ENCODE data around the gene PALLD.

Gene PALLD

GRCh38 chr4:168667376-168667775 is 170.5 kb downstream of the PALLD start:
- DNase-seq (ENCODE audit: low read depth): peak; percentile 19
- no peak overlapping the region for H3K4me3 ChIP-seq (ENCODE audit: low read length)
- no peaks in the 10 kb centered on the region for H3K36me3 ChIP-seq (ENCODE audit: control insufficient read depth, insufficient read depth, low read length, severe bottlenecking)
- H3K4me1 ChIP-seq (ENCODE audit: control insufficient read depth, insufficient read depth, low read length): peaks cover 4% of the 10 kb centered on the region
- no peaks in the 10 kb centered on the region for H3K9me3 ChIP-seq (ENCODE audit: control insufficient read depth, low read length)
- no peaks in the 10 kb centered on the region for H3K27me3 ChIP-seq (replicated peaks; ENCODE audit: control insufficient read depth, insufficient read depth, low read length)
- H3K9ac ChIP-seq (ENCODE audit: low read length): no peak overlapping the region

- Histone ChIP-seq H3K4me3 (ENCODE audit: low read length) (no peak overlapping the region), H3K27me3 (replicated peaks; ENCODE audit: control insufficient read depth, insufficient read depth, low read length) (no peaks in the 10 kb centered on the region), H3K36me3 (ENCODE audit: control insufficient read depth, insufficient read depth, low read length, severe bottlenecking) (peaks cover 2% of the 10 kb centered on the region), H3K4me1 (ENCODE audit: control insufficient read depth, insufficient read depth, low read length) (peaks cover 4% of the 10 kb centered on the region), H3K9me3 (ENCODE audit: control insufficient read depth, low read length) (no peaks in the 10 kb centered on the region), H3K9ac (ENCODE audit: low read length) (no peak overlapping the region)
- DNase-seq (ENCODE audit: low read depth): no peak
Observed at GRCh38 chr4:168667921-168668320, 171.1 kb downstream of the PALLD start.

- Histone ChIP-seq H3K4me3 (ENCODE audit: low read length) (no peak overlapping the region), H3K4me1 (ENCODE audit: control insufficient read depth, insufficient read depth, low read length) (peaks cover 19% of the 10 kb centered on the region), H3K9ac (ENCODE audit: low read length) (peak overlapping the region; percentile 69), H3K27me3 (replicated peaks; ENCODE audit: control insufficient read depth, insufficient read depth, low read length) (no peaks in the 10 kb centered on the region), H3K9me3 (ENCODE audit: control insufficient read depth, low read length) (no peaks in the 10 kb centered on the region), H3K36me3 (ENCODE audit: control insufficient read depth, insufficient read depth, low read length, severe bottlenecking) (peaks cover 11% of the 10 kb centered on the region)
- no peak for DNase-seq (ENCODE audit: low read depth)
Observed at GRCh38 chr4:168673476-168673875, 176.6 kb downstream of the PALLD start.

GRCh38 chr4:168674077-168674747 is 177.4 kb downstream of the PALLD start:
- H3K27me3 ChIP-seq (replicated peaks; ENCODE audit: control insufficient read depth, insufficient read depth, low read length): no peaks in the 10 kb centered on the region
- peak overlapping the region; percentile 69 for H3K9ac ChIP-seq (ENCODE audit: low read length)
- H3K4me1 ChIP-seq (ENCODE audit: control insufficient read depth, insufficient read depth, low read length): peaks cover 19% of the 10 kb centered on the region
- H3K4me3 ChIP-seq (ENCODE audit: low read length): no peak overlapping the region
- H3K36me3 ChIP-seq (ENCODE audit: control insufficient read depth, insufficient read depth, low read length, severe bottlenecking): peaks cover 11% of the 10 kb centered on the region
- DNase-seq (ENCODE audit: low read depth): peak; percentile 48
- H3K9me3 ChIP-seq (ENCODE audit: control insufficient read depth, low read length): no peaks in the 10 kb centered on the region

GRCh38 chr4:168674866-168675265 is 178.0 kb downstream of the PALLD start:
- H3K4me1 ChIP-seq (ENCODE audit: control insufficient read depth, insufficient read depth, low read length): peaks cover 19% of the 10 kb centered on the region
- no peaks in the 10 kb centered on the region for H3K27me3 ChIP-seq (replicated peaks; ENCODE audit: control insufficient read depth, insufficient read depth, low read length)
- H3K36me3 ChIP-seq (ENCODE audit: control insufficient read depth, insufficient read depth, low read length, severe bottlenecking): peaks cover 11% of the 10 kb centered on the region
- no peak overlapping the region for H3K4me3 ChIP-seq (ENCODE audit: low read length)
- peak; percentile 39 for DNase-seq (ENCODE audit: low read depth)
- peak overlapping the region; percentile 20 for H3K9ac ChIP-seq (ENCODE audit: low read length)
- no peaks in the 10 kb centered on the region for H3K9me3 ChIP-seq (ENCODE audit: control insufficient read depth, low read length)

- H3K27me3 ChIP-seq (replicated peaks; ENCODE audit: control insufficient read depth, insufficient read depth, low read length): no peaks in the 10 kb centered on the region
- no peaks in the 10 kb centered on the region for H3K9me3 ChIP-seq (ENCODE audit: control insufficient read depth, low read length)
- H3K4me3 ChIP-seq (ENCODE audit: low read length): no peak overlapping the region
- no peak overlapping the region for H3K9ac ChIP-seq (ENCODE audit: low read length)
- no peak for DNase-seq (ENCODE audit: low read depth)
- peaks cover 15% of the 10 kb centered on the region for H3K36me3 ChIP-seq (ENCODE audit: control insufficient read depth, insufficient read depth, low read length, severe bottlenecking)
- peaks cover 19% of the 10 kb centered on the region for H3K4me1 ChIP-seq (ENCODE audit: control insufficient read depth, insufficient read depth, low read length)
Observed at GRCh38 chr4:168677063-168677462, 180.2 kb downstream of the PALLD start.

GRCh38 chr4:168677879-168678278 is 181.0 kb downstream of the PALLD start:
- Histone ChIP-seq H3K36me3 (ENCODE audit: control insufficient read depth, insufficient read depth, low read length, severe bottlenecking) (peaks cover 21% of the 10 kb centered on the region), H3K9me3 (ENCODE audit: control insufficient read depth, low read length) (no peaks in the 10 kb centered on the region), H3K4me3 (ENCODE audit: low read length) (no peak overlapping the region), H3K9ac (ENCODE audit: low read length) (no peak overlapping the region), H3K27me3 (replicated peaks; ENCODE audit: control insufficient read depth, insufficient read depth, low read length) (no peaks in the 10 kb centered on the region), H3K4me1 (ENCODE audit: control insufficient read depth, insufficient read depth, low read length) (peaks cover 19% of the 10 kb centered on the region)
- DNase-seq (ENCODE audit: low read depth): no peak

GRCh38 chr4:168678751-168679366 is 182.0 kb downstream of the PALLD start:
- H3K9me3 ChIP-seq (ENCODE audit: control insufficient read depth, low read length): no peaks in the 10 kb centered on the region

GRCh38 chr4:168679397-168679796 is 182.5 kb downstream of the PALLD start:
- DNase-seq (ENCODE audit: low read depth): no peak
- H3K27me3 ChIP-seq (replicated peaks; ENCODE audit: control insufficient read depth, insufficient read depth, low read length): no peaks in the 10 kb centered on the region
- H3K4me3 ChIP-seq (ENCODE audit: low read length): no peak overlapping the region
- no peaks in the 10 kb centered on the region for H3K9me3 ChIP-seq (ENCODE audit: control insufficient read depth, low read length)
- peaks cover 34% of the 10 kb centered on the region for H3K36me3 ChIP-seq (ENCODE audit: control insufficient read depth, insufficient read depth, low read length, severe bottlenecking)
- peaks cover 10% of the 10 kb centered on the region for H3K4me1 ChIP-seq (ENCODE audit: control insufficient read depth, insufficient read depth, low read length)
- H3K9ac ChIP-seq (ENCODE audit: low read length): no peak overlapping the region

More at GRCh38 chr4:168678751-168679366, 182.0 kb downstream of the PALLD start:
- Histone ChIP-seq H3K4me3 (ENCODE audit: low read length) (no peak overlapping the region), H3K36me3 (ENCODE audit: control insufficient read depth, insufficient read depth, low read length, severe bottlenecking) (peaks cover 28% of the 10 kb centered on the region), H3K27me3 (replicated peaks; ENCODE audit: control insufficient read depth, insufficient read depth, low read length) (no peaks in the 10 kb centered on the region), H3K9ac (ENCODE audit: low read length) (no peak overlapping the region), H3K4me1 (ENCODE audit: control insufficient read depth, insufficient read depth, low read length) (peaks cover 15% of the 10 kb centered on the region)
- no peak for DNase-seq (ENCODE audit: low read depth)

GRCh38 chr4:168679819-168680218 is 183.0 kb downstream of the PALLD start:
- H3K9me3 ChIP-seq (ENCODE audit: control insufficient read depth, low read length): no peaks in the 10 kb centered on the region

GRCh38 chr4:168682898-168683500 is 186.1 kb downstream of the PALLD start:
- DNase-seq (ENCODE audit: low read depth): no peak
- Histone ChIP-seq H3K4me3 (ENCODE audit: low read length) (no peak overlapping the region), H3K9ac (ENCODE audit: low read length) (no peak overlapping the region), H3K9me3 (ENCODE audit: control insufficient read depth, low read length) (no peaks in the 10 kb centered on the region), H3K36me3 (ENCODE audit: control insufficient read depth, insufficient read depth, low read length, severe bottlenecking) (peaks cover 55% of the 10 kb centered on the region), H3K27me3 (replicated peaks; ENCODE audit: control insufficient read depth, insufficient read depth, low read length) (no peaks in the 10 kb centered on the region), H3K4me1 (ENCODE audit: control insufficient read depth, insufficient read depth, low read length) (no peaks in the 10 kb centered on the region)

More at GRCh38 chr4:168679819-168680218, 183.0 kb downstream of the PALLD start:
- Histone ChIP-seq H3K36me3 (ENCODE audit: control insufficient read depth, insufficient read depth, low read length, severe bottlenecking) (peaks cover 38% of the 10 kb centered on the region), H3K9ac (ENCODE audit: low read length) (no peak overlapping the region), H3K4me3 (ENCODE audit: low read length) (no peak overlapping the region), H3K4me1 (ENCODE audit: control insufficient read depth, insufficient read depth, low read length) (peaks cover 6% of the 10 kb centered on the region), H3K27me3 (replicated peaks; ENCODE audit: control insufficient read depth, insufficient read depth, low read length) (no peaks in the 10 kb centered on the region)
- peak; percentile 72 for DNase-seq (ENCODE audit: low read depth)

All from adipocyte (in vitro differentiated cells).